Measurements from ENCODE around the gene TMBIM6.
"Not testable (repeated sequence)": the region's sequence is repeated elsewhere in the genome, so short reads cannot be mapped to it uniquely, and the experiment has no call there.

DNA sequence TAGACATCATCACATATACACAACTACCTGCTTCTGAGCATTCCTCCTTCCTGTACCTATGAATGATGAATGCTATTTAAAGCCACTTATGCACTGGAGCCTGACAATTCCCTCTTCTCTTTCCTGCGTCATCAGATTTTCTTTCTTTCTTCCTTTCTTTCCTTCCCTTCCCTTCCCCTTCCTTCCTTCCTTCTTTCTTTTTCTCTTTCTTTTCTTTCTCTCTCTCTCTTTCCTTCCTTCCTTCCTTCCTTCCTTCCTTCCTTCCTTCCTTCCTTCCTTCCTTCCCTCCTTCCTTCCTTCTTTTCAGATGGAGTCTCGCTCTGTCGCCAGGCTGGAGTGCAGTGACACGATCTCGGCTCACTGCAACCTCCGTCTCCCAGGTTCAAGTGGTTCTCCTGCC, 39.6 kb downstream of the TMBIM6 start:
- TF ChIP-seq, protein P1, sequence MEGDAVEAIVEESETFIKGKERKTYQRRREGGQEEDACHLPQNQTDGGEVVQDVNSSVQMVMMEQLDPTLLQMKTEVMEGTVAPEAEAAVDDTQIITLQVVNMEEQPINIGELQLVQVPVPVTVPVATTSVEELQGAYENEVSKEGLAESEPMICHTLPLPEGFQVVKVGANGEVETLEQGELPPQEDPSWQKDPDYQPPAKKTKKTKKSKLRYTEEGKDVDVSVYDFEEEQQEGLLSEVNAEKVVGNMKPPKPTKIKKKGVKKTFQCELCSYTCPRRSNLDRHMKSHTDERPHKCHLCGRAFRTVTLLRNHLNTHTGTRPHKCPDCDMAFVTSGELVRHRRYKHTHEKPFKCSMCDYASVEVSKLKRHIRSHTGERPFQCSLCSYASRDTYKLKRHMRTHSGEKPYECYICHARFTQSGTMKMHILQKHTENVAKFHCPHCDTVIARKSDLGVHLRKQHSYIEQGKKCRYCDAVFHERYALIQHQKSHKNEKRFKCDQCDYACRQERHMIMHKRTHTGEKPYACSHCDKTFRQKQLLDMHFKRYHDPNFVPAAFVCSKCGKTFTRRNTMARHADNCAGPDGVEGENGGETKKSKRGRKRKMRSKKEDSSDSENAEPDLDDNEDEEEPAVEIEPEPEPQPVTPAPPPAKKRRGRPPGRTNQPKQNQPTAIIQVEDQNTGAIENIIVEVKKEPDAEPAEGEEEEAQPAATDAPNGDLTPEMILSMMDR (IDR thresholded peaks at IDR 0.05), result not testable (repeated sequence)
- not testable (repeated sequence) for TF ChIP-seq POLR2A (IDR thresholded peaks at IDR 0.05)
